IPS DF 6.9 (cell line): ENCODE data around the gene SIRT5.

Experiments
- DNase-seq: peaks from one replicate; pipeline ENCODE4 v3.0.0-alpha.2; 2013; ENCODE audit warnings: low read depth, low spot score
- H3K27ac ChIP-seq: one replicate; pipeline ENCODE4 v1.5.1; 2013; ENCODE audit warnings: low read length, control low read depth
- H3K27me3 ChIP-seq: 2 replicates; pipeline ENCODE4 v1.6.1; 2013; ENCODE audit warnings: mild to moderate bottlenecking, low read length; ENCODE audit not compliant: control insufficient read depth, insufficient read depth
- H3K36me3 ChIP-seq: 2 replicates; pipeline ENCODE4 v1.6.1; 2013; ENCODE audit warnings: low read length; ENCODE audit not compliant: control insufficient read depth, insufficient read depth
- H3K4me1 ChIP-seq: 2 replicates; pipeline ENCODE4 v1.6.1; 2013; ENCODE audit warnings: low read length; ENCODE audit not compliant: control insufficient read depth, insufficient read depth
- H3K4me3 ChIP-seq: 2 replicates; pipeline ENCODE4 v1.5.1; 2013; ENCODE audit warnings: mild to moderate bottlenecking, low read length
- H3K9me3 ChIP-seq: 2 replicates; pipeline ENCODE4 v1.6.1; 2013; ENCODE audit warnings: low read length, inconsistent platforms; ENCODE audit not compliant: control insufficient read depth, insufficient read depth
- WGBS: extraction: QIAGEN DNeasy Blood & Tissue Kit; methylation state at CpG from one replicate; pipeline ENCODE4 v1.1.7; 2013; ENCODE audit warnings: mixed read lengths, missing lambda C conversion rate; ENCODE audit not compliant: insufficient read length, insufficient coverage; 5-methylcytosine and 5-hydroxymethylcytosine counted together

SIRT5 gene

GRCh38 chr6:13550656-13551055, 23.7 kb upstream of the SIRT5 start:
- H3K4me3 ChIP-seq: no peak overlapping the region
- H3K27ac ChIP-seq: no peak overlapping the region
- peaks cover 1% of the 10 kb centered on the region; the same call in 1 of the 2 replicates for H3K4me1 ChIP-seq
- H3K9me3 ChIP-seq: no peaks in the 10 kb centered on the region
- no peaks in the 10 kb centered on the region for H3K36me3 ChIP-seq
- DNase-seq: no peak
- no peaks in the 10 kb centered on the region for H3K27me3 ChIP-seq

GRCh38 chr6:13553646-13554045, 20.8 kb upstream of the SIRT5 start:
- H3K36me3 ChIP-seq: no peaks in the 10 kb centered on the region
- H3K27me3 ChIP-seq: no peaks in the 10 kb centered on the region
- peaks cover 1% of the 10 kb centered on the region; the same call in 1 of the 2 replicates for H3K4me1 ChIP-seq
- H3K9me3 ChIP-seq: no peaks in the 10 kb centered on the region
- no peak overlapping the region for H3K27ac ChIP-seq
- no peak for DNase-seq
- WGBS: no CpG with 5 or more reads among the region's 1 CpG
- H3K4me3 ChIP-seq: no peak overlapping the region

GRCh38 chr6:13554929-13555333, 19.5 kb upstream of the SIRT5 start:
- no CpG with 5 or more reads among the region's 8 CpGs for WGBS
- DNase-seq: no peak
- Histone ChIP-seq H3K27me3 (no peaks in the 10 kb centered on the region), H3K4me3 (no peak overlapping the region), H3K27ac (no peak overlapping the region), H3K9me3 (no peaks in the 10 kb centered on the region), H3K4me1 (peaks cover 3% of the 10 kb centered on the region; the same call in 1 of the 2 replicates), H3K36me3 (no peaks in the 10 kb centered on the region)

GRCh38 chr6:13557841-13558240, 16.6 kb upstream of the SIRT5 start:
- H3K36me3 ChIP-seq: no peaks in the 10 kb centered on the region
- no peak for DNase-seq
- H3K27ac ChIP-seq: no peak overlapping the region

GRCh38 chr6:13558718-13559117, 15.7 kb upstream of the SIRT5 start:
- no peaks in the 10 kb centered on the region for H3K27me3 ChIP-seq
- peaks cover 3% of the 10 kb centered on the region; the same call in 1 of the 2 replicates for H3K4me1 ChIP-seq
- WGBS: no CpG with 5 or more reads among the region's 4 CpGs
- H3K36me3 ChIP-seq: no peaks in the 10 kb centered on the region
- no peaks in the 10 kb centered on the region for H3K9me3 ChIP-seq
- H3K27ac ChIP-seq: no peak overlapping the region
- no peak for DNase-seq
- H3K4me3 ChIP-seq: no peak overlapping the region

More at GRCh38 chr6:13557841-13558240, 16.6 kb upstream of the SIRT5 start:
- Histone ChIP-seq H3K4me1 (peaks cover 3% of the 10 kb centered on the region; the same call in 1 of the 2 replicates), H3K27me3 (no peaks in the 10 kb centered on the region), H3K4me3 (no peak overlapping the region), H3K9me3 (no peaks in the 10 kb centered on the region)

DNA sequence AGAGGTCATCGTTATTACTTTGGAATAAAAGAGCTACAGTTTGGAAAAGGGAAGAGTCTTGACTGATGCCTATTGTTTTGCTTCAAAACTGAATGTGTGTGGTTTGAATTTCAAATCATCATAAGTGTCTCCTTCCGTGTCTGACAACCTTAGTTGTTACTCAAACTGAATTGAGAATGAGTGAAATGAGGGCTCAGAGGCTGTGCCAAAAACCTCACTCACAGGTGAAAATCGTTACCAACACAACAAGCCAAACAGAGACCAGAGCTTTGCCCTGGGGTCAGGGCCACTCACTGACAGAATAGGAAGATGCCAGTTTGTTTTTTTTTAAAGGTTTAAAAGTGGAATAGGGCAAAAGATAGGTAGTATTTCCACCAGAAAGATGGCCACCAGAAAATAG, 15.2 kb upstream of the SIRT5 start:
- no peak for DNase-seq
- H3K36me3 ChIP-seq: no peaks in the 10 kb centered on the region
- no peaks in the 10 kb centered on the region for H3K9me3 ChIP-seq
- peaks cover 3% of the 10 kb centered on the region; the same call in 1 of the 2 replicates for H3K4me1 ChIP-seq
- no peak overlapping the region for H3K4me3 ChIP-seq
- H3K27ac ChIP-seq: no peak overlapping the region
- H3K27me3 ChIP-seq: no peaks in the 10 kb centered on the region
- no CpG with 5 or more reads among the region's 3 CpGs for WGBS

DNA sequence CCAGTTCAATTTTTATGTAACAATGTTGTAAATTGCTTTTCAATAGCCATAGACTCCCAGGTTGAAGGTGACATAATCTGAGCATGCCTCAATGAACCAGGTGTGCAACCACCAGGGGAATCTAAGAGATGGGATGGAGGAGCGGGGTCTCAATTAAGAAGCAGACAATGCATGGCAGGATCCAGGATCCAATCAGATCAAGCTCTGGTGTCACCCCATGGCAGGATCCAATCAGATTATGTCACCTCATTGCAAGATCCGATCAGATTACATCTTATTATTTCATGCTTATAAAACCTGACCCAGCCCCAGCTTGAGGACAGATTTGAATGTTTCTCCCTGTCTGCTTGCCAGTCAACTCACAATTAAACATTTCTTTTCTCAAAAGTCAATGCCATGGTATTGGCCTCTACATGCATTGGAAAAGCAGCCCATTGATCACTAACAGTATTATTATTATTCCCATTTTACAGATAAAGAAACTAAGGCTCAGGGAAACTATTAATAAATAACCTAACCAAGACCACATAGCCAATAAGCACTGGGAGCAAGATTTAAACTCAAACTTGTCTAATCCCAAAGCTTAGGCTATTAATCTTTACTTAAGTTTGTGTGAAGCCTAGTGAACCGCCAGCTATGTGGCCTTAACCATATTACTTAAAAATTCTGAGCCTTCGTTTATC, 14.3 kb upstream of the SIRT5 start:
- no peak for DNase-seq
- H3K9me3 ChIP-seq: no peaks in the 10 kb centered on the region
- no peaks in the 10 kb centered on the region for H3K36me3 ChIP-seq
- no CpG with 5 or more reads among the region's 4 CpGs for WGBS
- peaks cover 2% of the 10 kb centered on the region; the same call in 1 of the 2 replicates for H3K4me1 ChIP-seq
- no peak overlapping the region for H3K27ac ChIP-seq
- no peaks in the 10 kb centered on the region for H3K27me3 ChIP-seq
- H3K4me3 ChIP-seq: no peak overlapping the region

GRCh38 chr6:13560651-13561044, 13.8 kb upstream of the SIRT5 start:
- no peaks in the 10 kb centered on the region for H3K36me3 ChIP-seq
- no peak overlapping the region for H3K4me3 ChIP-seq
- H3K9me3 ChIP-seq: no peaks in the 10 kb centered on the region
- no peak for DNase-seq
- H3K27me3 ChIP-seq: no peaks in the 10 kb centered on the region
- peaks cover 2% of the 10 kb centered on the region; the same call in 1 of the 2 replicates for H3K4me1 ChIP-seq
- WGBS: no CpG with 5 or more reads among the region's 2 CpGs
- no peak overlapping the region for H3K27ac ChIP-seq

DNA sequence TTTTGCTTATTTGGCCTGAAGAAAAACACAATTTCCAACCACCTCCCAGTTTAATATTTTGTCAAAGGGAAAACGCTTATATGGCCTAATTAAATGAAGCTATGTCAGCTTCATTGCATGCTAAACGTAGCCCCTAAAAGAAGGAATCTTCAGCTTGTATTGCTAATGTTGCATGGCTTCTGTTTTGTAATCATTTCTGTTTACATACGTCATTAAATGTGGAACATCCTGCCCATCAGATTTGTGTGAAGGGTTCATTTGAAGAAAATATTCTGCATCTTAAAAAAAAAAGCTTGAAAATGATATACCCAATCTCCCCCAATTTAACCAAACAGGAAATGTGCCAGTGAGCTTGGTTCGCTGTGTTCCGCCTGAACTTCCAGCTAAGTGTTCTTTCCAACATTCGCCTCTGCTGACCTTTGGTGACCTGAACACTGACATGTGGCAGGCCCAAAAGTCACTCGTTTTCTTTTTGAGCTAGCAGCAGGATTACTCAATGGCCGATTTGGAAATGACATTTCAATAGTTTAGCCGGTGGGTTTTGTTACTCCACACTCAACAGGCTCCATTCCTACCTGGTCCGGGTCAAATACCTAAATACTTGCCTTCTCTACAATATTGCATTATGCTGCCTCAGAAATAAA, 12.7 kb upstream of the SIRT5 start:
- H3K27me3 ChIP-seq: no peaks in the 10 kb centered on the region
- H3K4me1 ChIP-seq: peaks cover 2% of the 10 kb centered on the region; the same call in 1 of the 2 replicates
- no peak for DNase-seq
- H3K36me3 ChIP-seq: no peaks in the 10 kb centered on the region
- H3K27ac ChIP-seq: no peak overlapping the region
- no CpG with 5 or more reads among the region's 10 CpGs for WGBS
- H3K9me3 ChIP-seq: no peaks in the 10 kb centered on the region
- no peak overlapping the region for H3K4me3 ChIP-seq

- WGBS: no CpG with 5 or more reads among the region's 1 CpG
- Histone ChIP-seq H3K27ac (no peak overlapping the region), H3K4me1 (peaks cover 2% of the 10 kb centered on the region; the same call in 1 of the 2 replicates), H3K27me3 (no peaks in the 10 kb centered on the region), H3K4me3 (no peak overlapping the region), H3K9me3 (no peaks in the 10 kb centered on the region), H3K36me3 (no peaks in the 10 kb centered on the region)
- no peak for DNase-seq
Measured at GRCh38 chr6:13563009-13563408, 11.4 kb upstream of the SIRT5 start.

- WGBS: no CpG with 5 or more reads among the region's 4 CpGs
- Histone ChIP-seq H3K27me3 (no peaks in the 10 kb centered on the region), H3K4me3 (no peak overlapping the region), H3K27ac (no peak overlapping the region), H3K36me3 (no peaks in the 10 kb centered on the region), H3K4me1 (no peaks in the 10 kb centered on the region), H3K9me3 (no peaks in the 10 kb centered on the region)
- no peak for DNase-seq
Measured at GRCh38 chr6:13565921-13566320, 8.5 kb upstream of the SIRT5 start.
